ENCODE measurements around the gene MACROD2.

Gene MACROD2

GRCh38 chr20:15060265-15061060, 1065.1 kb downstream of the MACROD2 start:
- no peak for ATAC-seq
- TF ChIP-seq CREB5 (CRISPR knock-in tag; IDR thresholded peaks at IDR 0.05; ENCODE audit: low read depth) (no peak), GLIS3 (CRISPR knock-in tag; IDR thresholded peaks at IDR 0.05) (no peak), RARB (CRISPR knock-in tag; IDR thresholded peaks at IDR 0.05) (no peak), ARNTL (CRISPR knock-in tag; IDR thresholded peaks at IDR 0.05; ENCODE audit: borderline replicate concordance, low read depth) (no peak), ZFP30 (CRISPR knock-in tag; IDR thresholded peaks at IDR 0.05) (no peak), ESRRG (CRISPR knock-in tag; IDR thresholded peaks at IDR 0.05) (no peak), POU6F1 (CRISPR knock-in tag; IDR thresholded peaks at IDR 0.05; ENCODE audit: borderline replicate concordance, low read depth) (no peak), TOX (CRISPR knock-in tag; IDR thresholded peaks at IDR 0.05; ENCODE audit: borderline replicate concordance) (no peak), CSDC2 (CRISPR knock-in tag; IDR thresholded peaks at IDR 0.05) (no peak), ZC3H10 (CRISPR knock-in tag; IDR thresholded peaks at IDR 0.05) (no peak)

- TF ChIP-seq GLIS3 (CRISPR knock-in tag; IDR thresholded peaks at IDR 0.05): no peak
- TF ChIP-seq ZNF8 (CRISPR knock-in tag; IDR thresholded peaks at IDR 0.05): no peak
- TF ChIP-seq OSR1 (CRISPR knock-in tag; IDR thresholded peaks at IDR 0.05): no peak
- no peak for TF ChIP-seq POU6F1 (CRISPR knock-in tag; IDR thresholded peaks at IDR 0.05; ENCODE audit: borderline replicate concordance, low read depth)
- TF ChIP-seq TOX (CRISPR knock-in tag; IDR thresholded peaks at IDR 0.05; ENCODE audit: borderline replicate concordance): no peak
- TF ChIP-seq TCF4 (CRISPR knock-in tag; IDR thresholded peaks at IDR 0.05; ENCODE audit: borderline replicate concordance): no peak
- TF ChIP-seq ESRRG (CRISPR knock-in tag; IDR thresholded peaks at IDR 0.05): no peak
- no peak for TF ChIP-seq ARNTL (CRISPR knock-in tag; IDR thresholded peaks at IDR 0.05; ENCODE audit: borderline replicate concordance, low read depth)
- no peak for TF ChIP-seq SNAI2 (CRISPR knock-in tag; IDR thresholded peaks at IDR 0.05)
- TF ChIP-seq RARB (CRISPR knock-in tag; IDR thresholded peaks at IDR 0.05): no peak
- no peak for TF ChIP-seq BACH2 (CRISPR knock-in tag; IDR thresholded peaks at IDR 0.05; ENCODE audit: borderline replicate concordance)
- TF ChIP-seq ZC3H10 (CRISPR knock-in tag; IDR thresholded peaks at IDR 0.05): no peak
- no peak for TF ChIP-seq ZNF565 (CRISPR knock-in tag; conservative IDR thresholded peaks at IDR 0.05; ENCODE audit: low read depth)
- TF ChIP-seq CSRNP3 (CRISPR knock-in tag; IDR thresholded peaks at IDR 0.05): no peak
- no peak for TF ChIP-seq ISL1 (CRISPR knock-in tag; IDR thresholded peaks at IDR 0.05)
- no peak for TF ChIP-seq CSDC2 (CRISPR knock-in tag; IDR thresholded peaks at IDR 0.05)
- no peak for TF ChIP-seq PATZ1 (CRISPR knock-in tag; IDR thresholded peaks at IDR 0.05; ENCODE audit: borderline replicate concordance)
- no peak for TF ChIP-seq ZFP3 (CRISPR knock-in tag; IDR thresholded peaks at IDR 0.05)
Observed at GRCh38 chr20:15061061-15061430, 1065.7 kb downstream of the MACROD2 start.

GRCh38 chr20:15061955-15062354, 1066.6 kb downstream of the MACROD2 start:
- no peak for ATAC-seq
- TF ChIP-seq ZFP30 (CRISPR knock-in tag; IDR thresholded peaks at IDR 0.05) (no peak), ZNF70 (CRISPR knock-in tag; IDR thresholded peaks at IDR 0.05) (no peak), ZFP3 (CRISPR knock-in tag; IDR thresholded peaks at IDR 0.05) (no peak), CSDC2 (CRISPR knock-in tag; IDR thresholded peaks at IDR 0.05) (no peak), BACH2 (CRISPR knock-in tag; IDR thresholded peaks at IDR 0.05; ENCODE audit: borderline replicate concordance) (no peak), TSHZ2 (CRISPR knock-in tag; IDR thresholded peaks at IDR 0.05) (no peak), TCF4 (CRISPR knock-in tag; IDR thresholded peaks at IDR 0.05; ENCODE audit: borderline replicate concordance) (no peak), ISL1 (CRISPR knock-in tag; IDR thresholded peaks at IDR 0.05) (no peak), PPARA (CRISPR knock-in tag; IDR thresholded peaks at IDR 0.05; ENCODE audit: borderline replicate concordance) (no peak), POU6F1 (CRISPR knock-in tag; IDR thresholded peaks at IDR 0.05; ENCODE audit: borderline replicate concordance, low read depth) (no peak)

More at GRCh38 chr20:15061061-15061430, 1065.7 kb downstream of the MACROD2 start:
- no peak for ATAC-seq
